Glutamatergic neuron (in vitro differentiated cells): ENCODE data around the gene SPEM1. TPM values are rescaled to one million over a fixed set of nuclear protein-coding genes. Genes with fewer than 3 reads are reported as not detected.

ENCODE experiments used
- DNase-seq: peaks from one replicate; pipeline ENCODE4 v3.0.0; 2022
- H3K27ac Mint-ChIP-seq: one replicate; pipeline ENCODE4 v1.8.0; 2020; ENCODE audit warnings: mild to moderate bottlenecking, mixed read lengths, inconsistent platforms; ENCODE audit not compliant: unreplicated experiment
- H3K27me3 Mint-ChIP-seq: one replicate; pipeline ENCODE4 v1.8.0; 2020; ENCODE audit warnings: mild to moderate bottlenecking, moderate library complexity, mixed read lengths, inconsistent platforms; ENCODE audit not compliant: unreplicated experiment
- H3K36me3 Mint-ChIP-seq: one replicate; pipeline ENCODE4 v1.8.0; 2020; ENCODE audit warnings: mild to moderate bottlenecking, mixed read lengths, inconsistent platforms; ENCODE audit not compliant: unreplicated experiment
- H3K4me1 Mint-ChIP-seq: one replicate; pipeline ENCODE4 v1.8.0; 2020; ENCODE audit warnings: mild to moderate bottlenecking, low read depth, mixed read lengths, inconsistent platforms; ENCODE audit not compliant: unreplicated experiment
- H3K4me3 Mint-ChIP-seq: one replicate; pipeline ENCODE4 v1.8.0; 2020; ENCODE audit warnings: mild to moderate bottlenecking, mixed read lengths, inconsistent platforms; ENCODE audit not compliant: unreplicated experiment
- H3K9me3 Mint-ChIP-seq: one replicate; pipeline ENCODE4 v1.8.0; 2020; ENCODE audit warnings: mild to moderate bottlenecking, moderate library complexity, mixed read lengths, inconsistent platforms; ENCODE audit not compliant: unreplicated experiment
- CTCF ChIP-seq: fragments of 200-600 bp; sonication (generic); IDR thresholded peaks from one replicate; pipeline ENCODE4 v1.5.0; 2021; ENCODE audit not compliant: partially characterized antibody, unreplicated experiment
- total RNA-seq: library from RNA; stranded (reverse); fragmentation: NEBNext Ultra II Directional; extraction: Animal tissue kit (Norgen Biotek cat#: 25700); gene quantifications from one replicate; pipeline ENCODE4 v1.2.1, GENCODE V29; 2021; ENCODE audit not compliant: unreplicated experiment

Gene SPEM1
- total RNA-seq, 1 donor from 2014 or later = not detected

DNA sequence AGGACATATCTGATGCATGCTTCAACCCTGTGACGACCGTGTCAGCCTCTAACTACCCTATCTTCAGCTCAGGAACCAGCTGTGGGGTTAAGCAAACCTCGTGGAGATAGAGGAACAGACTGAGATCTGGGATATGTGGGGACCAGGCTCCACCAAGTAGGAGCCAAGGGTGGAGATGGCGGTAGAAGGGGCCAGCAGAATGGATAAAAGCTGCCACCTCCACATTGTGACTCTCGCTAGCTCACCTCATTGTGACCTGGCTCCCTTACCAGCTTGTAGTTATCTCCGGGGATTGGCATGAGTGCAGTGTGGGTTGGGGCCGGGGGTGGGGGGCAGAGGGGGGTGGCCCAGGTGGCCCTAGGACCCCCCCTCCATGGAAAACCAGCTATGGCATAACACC lies 5.2 kb downstream of the SPEM1 start, which contains the start of gene SPEM2:
SPEM2 (plus strand) TSS at position 301 of the 400 bp plus-strand sequence; CDS start at position 374, 73 bp downstream.
- Mint-ChIP-seq H3K4me3 (no peak within 1 kb of the TSS), H3K4me1 (peaks cover 6% of the 10 kb centered on the region), H3K27me3 (peaks cover 12% of the 10 kb centered on the region), H3K36me3 (no peaks in the 10 kb centered on the region), H3K9me3 (peaks cover 2% of the 10 kb centered on the region), H3K27ac (no peak within 1 kb of the TSS)
- no peak for TF ChIP-seq CTCF
- DNase-seq = no peak

- DNase-seq = no peak
- H3K36me3 Mint-ChIP-seq = no peaks in the 10 kb centered on the region
- H3K27ac Mint-ChIP-seq = no peak overlapping the region
- no peak overlapping the region for H3K4me3 Mint-ChIP-seq
- TF ChIP-seq CTCF = no peak
- peaks cover 13% of the 10 kb centered on the region for H3K27me3 Mint-ChIP-seq
- peaks cover 5% of the 10 kb centered on the region for H3K4me1 Mint-ChIP-seq
- peaks cover 2% of the 10 kb centered on the region for H3K9me3 Mint-ChIP-seq
These were observed 5.6 kb downstream of the SPEM1 start for GRCh38 chr17:7425756-7426155.

- peaks cover 13% of the 10 kb centered on the region for H3K27me3 Mint-ChIP-seq
- no peak for TF ChIP-seq CTCF
- H3K9me3 Mint-ChIP-seq = peaks cover 3% of the 10 kb centered on the region
- peaks cover 2% of the 10 kb centered on the region for H3K4me1 Mint-ChIP-seq
- no peaks in the 10 kb centered on the region for H3K36me3 Mint-ChIP-seq
- DNase-seq = no peak
- no peak overlapping the region for H3K27ac Mint-ChIP-seq
- no peak overlapping the region for H3K4me3 Mint-ChIP-seq
These were observed 6.2 kb downstream of the SPEM1 start for GRCh38 chr17:7426203-7426863.

DNA sequence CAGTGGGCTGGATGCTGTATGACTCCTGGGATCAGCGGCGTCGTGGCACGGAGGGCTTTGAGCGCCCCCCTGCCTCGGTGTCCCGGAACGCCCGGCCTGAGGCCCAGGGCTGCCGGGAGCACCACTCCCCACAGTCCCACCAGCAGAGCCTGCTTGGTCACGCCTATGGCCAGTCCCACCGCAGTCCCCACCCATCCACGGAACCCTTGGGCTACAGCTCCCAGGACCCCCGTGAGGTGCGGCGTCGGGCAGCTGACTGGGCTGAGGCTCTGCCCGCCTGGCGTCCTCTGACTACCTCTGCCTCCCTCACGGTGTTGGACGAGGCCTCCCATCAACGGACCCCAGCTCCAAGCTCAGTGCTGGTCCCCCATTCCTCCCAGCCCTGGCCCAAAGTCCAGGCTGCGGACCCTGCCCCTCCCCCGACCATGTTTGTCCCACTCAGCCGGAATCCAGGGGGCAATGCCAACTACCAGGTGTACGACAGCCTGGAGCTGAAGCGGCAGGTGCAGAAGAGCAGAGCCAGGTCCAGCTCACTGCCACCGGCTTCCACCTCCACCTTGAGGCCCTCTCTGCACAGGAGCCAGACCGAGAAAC lies 6.9 kb downstream of the SPEM1 start:
- H3K27ac Mint-ChIP-seq = no peak overlapping the region
- H3K4me1 Mint-ChIP-seq = no peaks in the 10 kb centered on the region
- H3K36me3 Mint-ChIP-seq = no peaks in the 10 kb centered on the region
- H3K27me3 Mint-ChIP-seq = peaks cover 11% of the 10 kb centered on the region
- peaks cover 5% of the 10 kb centered on the region for H3K9me3 Mint-ChIP-seq
- TF ChIP-seq CTCF = no peak
- no peak overlapping the region for H3K4me3 Mint-ChIP-seq
- DNase-seq = no peak

GRCh38 chr17:7427549-7427948 lies 7.4 kb downstream of the SPEM1 start:
- H3K36me3 Mint-ChIP-seq = no peaks in the 10 kb centered on the region
- peaks cover 5% of the 10 kb centered on the region for H3K9me3 Mint-ChIP-seq
- TF ChIP-seq CTCF = no peak
- peaks cover 11% of the 10 kb centered on the region for H3K27me3 Mint-ChIP-seq
- no peak overlapping the region for H3K27ac Mint-ChIP-seq
- DNase-seq = no peak
- no peaks in the 10 kb centered on the region for H3K4me1 Mint-ChIP-seq
- no peak overlapping the region for H3K4me3 Mint-ChIP-seq
